Activated gamma-delta T cell treated with anti-CD3 and anti-CD28 coated beads, Interleukin-2, amount 50 U/mL, for 16 hours (primary cell): ENCODE data around the gene RFTN1.

Source experiments
- DNase-seq: peaks from one replicate; pipeline ENCODE4 v3.0.0-alpha.2; 2020; ENCODE audit warnings: low read depth

Gene RFTN1, protein sequence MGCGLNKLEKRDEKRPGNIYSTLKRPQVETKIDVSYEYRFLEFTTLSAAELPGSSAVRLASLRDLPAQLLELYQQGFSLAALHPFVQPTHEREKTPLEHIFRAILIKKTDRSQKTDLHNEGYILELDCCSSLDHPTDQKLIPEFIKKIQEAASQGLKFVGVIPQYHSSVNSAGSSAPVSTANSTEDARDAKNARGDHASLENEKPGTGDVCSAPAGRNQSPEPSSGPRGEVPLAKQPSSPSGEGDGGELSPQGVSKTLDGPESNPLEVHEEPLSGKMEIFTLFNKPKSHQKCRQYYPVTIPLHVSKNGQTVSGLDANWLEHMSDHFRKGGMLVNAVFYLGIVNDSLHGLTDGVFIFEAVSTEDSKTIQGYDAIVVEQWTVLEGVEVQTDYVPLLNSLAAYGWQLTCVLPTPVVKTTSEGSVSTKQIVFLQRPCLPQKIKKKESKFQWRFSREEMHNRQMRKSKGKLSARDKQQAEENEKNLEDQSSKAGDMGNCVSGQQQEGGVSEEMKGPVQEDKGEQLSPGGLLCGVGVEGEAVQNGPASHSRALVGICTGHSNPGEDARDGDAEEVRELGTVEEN

DNA sequence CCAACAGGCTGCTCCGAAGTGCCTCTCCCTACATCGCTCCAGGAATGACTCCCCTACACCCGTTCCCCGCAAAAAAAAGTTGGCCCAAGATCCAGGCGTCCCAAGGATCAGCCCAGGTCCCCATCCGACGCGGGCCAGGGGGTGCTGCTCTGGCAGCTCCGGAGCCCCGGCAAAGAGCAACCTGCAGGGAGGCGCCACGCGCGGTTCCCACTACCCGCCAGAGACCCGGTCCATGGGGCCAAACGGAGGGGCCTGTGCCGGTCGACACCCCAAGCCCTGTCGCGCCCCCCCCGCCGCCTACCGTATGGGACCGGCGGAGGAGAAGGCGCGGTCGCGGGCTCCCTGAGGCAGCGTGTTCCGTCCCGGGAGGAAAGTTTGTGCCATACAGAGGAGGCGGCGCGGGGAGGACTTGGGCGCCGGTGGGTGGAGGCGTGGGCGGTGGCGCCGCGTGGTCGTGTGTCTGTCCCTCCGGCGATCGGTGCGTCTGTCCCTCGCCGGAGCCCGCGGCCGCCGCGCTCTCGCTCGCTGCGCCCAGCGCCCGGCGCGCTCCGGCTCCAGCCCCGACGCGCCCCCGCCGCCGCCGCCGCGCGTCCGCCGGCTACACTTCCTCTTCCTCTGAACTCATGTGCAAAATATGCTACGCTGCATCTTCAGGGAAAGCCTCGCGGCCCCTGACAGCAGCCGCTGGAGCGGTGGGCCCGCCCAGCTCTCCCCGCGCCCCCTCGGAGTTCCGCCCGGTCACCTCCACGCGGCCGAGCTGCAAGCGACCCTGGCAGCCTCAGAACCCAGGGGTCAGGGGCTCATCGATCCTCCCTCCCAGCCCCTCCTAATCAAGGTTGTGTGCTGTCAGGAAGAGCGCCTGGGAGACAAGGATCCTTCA lies at the start of gene RFTN1:
Gene RFTN1, minus strand, starts transcription at position 559 of the 880 bp plus-strand sequence. CDS start 19,830 bp downstream, outside the sequence.
- peak; percentile 23 for DNase-seq

DNA sequence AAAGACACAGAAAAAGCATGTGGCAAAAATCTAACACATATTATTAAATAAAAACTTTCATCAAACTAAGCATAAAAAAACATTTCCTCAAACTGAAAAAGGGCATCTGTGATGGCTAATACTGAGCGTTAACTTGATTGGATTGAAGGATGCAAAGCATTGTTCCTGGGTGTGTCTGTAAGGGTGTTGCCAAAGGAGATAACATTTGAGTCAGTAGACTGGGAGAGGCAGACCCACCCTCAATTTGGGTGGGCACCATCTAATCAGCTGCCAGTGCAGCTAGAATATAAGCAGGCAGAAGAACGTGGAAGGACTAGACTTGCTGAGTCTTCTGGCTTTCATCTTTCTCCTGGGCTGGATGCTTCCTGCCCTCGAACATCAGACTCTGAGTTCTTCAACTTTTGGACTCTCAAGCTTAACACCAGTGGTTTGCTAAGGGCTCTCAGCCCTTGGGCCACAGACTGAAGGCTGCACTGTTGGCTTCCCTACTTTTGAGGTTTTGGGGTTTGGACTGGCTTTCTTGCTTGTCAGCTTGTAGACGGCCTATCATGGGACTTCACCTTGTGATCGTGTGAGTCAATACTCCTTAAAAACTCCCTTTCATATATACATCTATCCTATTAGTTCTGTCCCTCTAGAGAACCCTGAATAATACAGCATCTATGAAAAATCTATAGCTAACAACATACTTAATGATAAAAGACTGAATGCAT lies 46.3 kb upstream of the RFTN1 start:
- no peak for DNase-seq

DNA sequence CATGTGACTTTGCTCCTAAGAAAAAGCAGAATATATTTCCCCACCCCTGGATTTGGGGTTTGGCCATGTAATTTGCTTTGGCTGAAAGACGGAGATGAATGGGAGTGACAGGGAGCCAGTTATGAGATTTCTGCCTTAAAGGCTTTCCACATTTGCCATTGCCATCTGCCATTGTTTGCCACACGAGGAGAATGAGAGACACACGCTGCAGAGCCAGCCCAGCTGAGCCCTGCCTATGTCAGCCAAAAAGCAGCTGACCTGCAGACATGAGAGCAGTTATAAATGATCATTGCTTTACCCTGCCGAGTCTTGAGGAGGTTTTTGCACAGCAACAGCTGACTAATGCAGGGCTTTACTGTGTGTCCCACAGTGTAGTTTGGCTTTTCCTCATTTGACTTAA lies 40.6 kb upstream of the RFTN1 start:
- no peak for DNase-seq

DNA sequence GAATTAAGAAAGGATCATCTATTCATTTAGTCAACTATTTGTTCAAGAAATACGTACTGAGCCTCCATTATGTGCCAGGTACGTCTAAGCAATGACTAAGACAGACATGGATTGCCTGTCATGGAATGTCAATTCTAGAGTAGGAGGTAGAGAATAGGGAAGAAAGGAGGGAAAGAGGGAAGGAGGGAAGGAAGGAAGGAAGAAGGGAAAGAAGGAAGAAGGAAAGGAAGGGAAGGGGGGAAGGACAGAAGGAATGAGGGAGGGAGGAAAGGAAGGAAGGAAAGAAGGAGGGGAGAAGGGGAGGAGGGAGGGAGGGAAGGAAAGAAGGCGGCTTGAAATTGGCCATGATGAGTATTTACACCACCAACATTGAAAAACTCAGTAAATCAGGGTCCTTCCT lies 39.3 kb upstream of the RFTN1 start:
- DNase-seq: no peak

DNA sequence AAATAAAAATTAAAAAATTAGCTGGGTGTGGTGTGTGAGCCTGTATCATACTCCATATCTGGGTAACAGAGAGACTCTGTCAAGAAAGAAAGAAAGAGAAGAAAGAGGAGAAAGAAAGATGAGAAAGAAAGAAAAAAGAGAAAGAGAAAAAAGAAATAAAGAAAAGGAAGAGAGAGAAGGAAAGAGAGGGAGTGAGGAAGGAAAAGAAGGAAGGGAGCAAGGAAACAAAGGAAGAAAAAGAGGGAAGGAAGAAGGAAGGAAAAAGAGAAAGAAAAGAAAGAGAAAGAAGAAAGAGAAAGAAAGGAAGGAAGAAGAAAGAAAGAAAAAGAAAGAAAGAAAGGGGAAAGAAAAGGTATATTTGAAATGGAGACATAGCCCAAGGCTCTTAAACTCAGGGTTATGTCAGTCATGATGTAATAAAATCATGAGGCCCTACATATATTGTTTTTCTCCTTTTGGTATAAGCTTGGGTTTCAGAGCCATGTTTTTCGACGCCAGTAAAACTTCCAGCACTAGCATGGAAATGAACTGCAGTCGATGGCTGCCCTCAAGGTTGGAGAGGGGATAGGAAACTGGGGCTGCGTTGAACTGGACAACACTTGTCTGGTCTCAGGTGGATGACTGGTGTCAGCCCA lies 38.0 kb upstream of the RFTN1 start:
- no peak for DNase-seq

DNA sequence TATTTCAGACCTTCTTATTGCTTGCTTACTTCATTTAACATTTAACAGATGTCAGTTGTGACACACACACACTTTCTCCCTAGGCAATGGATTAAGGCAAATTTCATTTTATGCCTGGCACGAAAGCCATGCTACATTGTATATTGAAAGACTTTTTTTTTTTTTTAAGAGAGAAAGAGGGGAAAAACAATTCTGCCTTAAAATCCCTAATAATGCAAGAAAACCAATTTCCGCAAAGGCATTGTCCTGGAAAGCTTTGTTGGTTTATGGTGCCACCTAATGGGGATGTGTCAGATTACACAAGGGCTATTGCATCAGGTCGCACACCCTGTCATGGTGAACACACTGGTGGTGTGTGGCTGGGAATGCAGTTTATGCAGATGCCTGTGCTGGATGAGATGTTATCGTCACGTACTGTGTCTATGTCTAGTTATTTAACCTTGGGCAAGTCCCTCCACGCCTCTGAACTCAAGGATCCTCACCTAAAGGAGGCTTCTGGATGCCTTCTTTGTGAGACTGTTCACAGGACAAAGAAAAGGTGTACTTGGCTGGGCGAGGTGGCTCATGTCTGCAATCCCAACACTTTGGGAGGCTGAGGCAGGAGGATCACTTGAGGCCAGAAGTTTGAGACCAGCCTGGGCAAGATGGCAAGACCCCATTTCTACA lies 37.3 kb upstream of the RFTN1 start:
- peak; percentile 58 for DNase-seq

DNA sequence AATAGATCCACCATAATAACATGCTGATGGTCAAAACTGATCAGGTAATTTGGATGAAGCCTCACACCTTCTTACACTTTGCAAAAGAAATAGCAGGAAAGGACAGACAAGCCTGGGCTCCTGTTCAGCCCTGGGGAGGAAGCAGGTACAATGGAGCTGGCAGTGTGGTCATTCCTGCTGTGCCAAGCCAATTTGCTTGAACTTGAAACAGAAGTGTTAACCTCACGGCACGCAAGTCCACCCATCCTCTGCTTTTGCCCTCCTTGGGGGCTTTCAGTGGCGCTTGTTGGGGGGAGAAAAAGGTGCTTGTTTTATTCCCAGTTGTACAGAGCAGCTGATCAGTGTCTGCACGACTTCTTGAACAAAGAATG lies 36.8 kb upstream of the RFTN1 start:
- no peak for DNase-seq

DNA sequence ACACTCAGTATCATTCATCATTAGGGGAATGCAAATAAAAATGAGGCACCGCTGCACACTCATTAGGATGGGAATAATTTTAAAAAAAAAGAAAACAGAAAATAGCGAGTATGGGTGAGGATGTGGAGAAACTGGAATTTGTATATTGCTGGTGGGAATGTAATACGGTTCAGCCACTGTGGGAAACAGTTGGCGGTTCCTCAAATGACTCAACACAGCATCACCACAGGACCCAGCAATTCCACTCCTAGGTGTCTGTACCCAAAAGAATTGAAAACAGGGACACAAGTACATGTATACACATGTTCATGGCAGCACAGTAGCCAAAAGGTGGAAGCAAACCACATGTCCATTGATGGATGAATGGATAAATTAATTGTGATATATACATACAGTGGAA lies 35.2 kb upstream of the RFTN1 start:
- DNase-seq: no peak

DNA sequence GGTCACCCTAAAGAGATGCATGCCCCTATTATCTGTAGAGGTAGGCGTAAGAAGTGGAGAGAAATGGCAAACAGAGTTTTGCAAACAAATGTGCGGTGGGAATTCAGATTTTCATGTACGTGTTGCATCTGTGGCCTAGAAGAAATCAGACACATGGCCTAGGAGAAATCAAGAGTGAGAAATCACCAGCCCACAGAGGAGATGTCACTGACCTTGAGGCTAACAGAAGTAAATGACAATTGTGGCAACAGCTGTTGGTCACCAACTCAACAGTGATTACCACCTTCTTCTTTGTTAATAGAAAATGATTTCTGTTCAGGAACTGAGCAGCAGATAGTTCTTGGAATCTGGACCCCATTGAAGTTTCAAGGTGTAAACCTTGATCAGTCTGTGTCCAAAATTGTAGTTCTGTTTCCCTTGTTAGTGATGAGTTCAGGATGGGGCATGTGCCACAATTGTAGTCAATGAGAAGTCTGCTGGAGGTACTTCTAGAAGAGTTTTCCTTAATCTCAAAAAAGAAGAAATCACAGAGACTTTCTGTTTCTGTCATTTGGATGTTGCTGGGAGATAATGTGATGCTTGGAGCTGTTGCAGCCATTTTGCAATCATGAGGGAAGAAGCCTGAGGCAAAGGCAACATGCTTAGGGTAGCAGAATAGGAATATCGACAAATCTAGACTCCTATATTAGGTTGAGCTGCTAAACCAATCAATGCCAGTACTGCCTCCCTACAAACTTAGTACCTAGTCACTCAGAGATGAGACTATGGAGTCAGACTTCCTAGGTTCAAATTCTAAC lies 34.3 kb upstream of the RFTN1 start:
- DNase-seq: no peak

DNA sequence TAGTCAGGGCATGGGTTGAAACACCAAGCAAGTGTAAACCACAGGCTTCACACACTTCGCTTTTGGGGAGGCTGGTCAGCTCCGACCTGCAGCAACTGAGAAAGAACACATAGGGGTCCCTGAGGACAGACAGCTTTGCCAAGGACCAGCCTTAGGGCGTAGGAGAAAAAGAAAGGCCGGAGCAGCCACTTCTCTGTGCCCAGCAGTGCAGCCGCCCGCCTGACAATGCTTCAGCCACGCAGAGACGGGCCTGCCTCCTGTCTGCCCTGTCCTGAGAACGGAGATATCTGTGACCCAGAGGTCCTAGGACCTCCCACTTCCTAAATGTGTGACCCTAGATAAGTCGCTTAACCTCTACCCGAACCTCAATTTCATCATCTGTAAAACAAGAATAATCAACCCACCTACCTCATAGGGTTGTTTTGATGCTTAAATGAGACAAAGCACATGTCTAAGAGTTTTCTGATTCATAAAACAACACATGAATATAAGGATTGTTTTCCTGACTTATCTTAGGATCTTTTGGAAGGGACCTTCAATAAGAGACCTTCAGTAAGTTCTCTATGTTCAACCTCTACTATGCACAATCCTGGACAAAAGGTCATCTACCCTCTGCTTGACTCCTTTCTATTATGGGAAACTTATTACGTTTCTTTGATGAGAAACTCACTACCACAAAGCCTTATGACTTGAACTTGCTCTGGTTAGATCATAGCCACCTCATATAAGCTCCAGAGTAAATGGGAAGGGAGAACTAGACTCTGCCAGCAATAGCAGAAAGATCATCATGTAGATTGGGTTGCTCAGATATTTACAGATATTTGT lies 32.9 kb upstream of the RFTN1 start:
- DNase-seq: no peak

DNA sequence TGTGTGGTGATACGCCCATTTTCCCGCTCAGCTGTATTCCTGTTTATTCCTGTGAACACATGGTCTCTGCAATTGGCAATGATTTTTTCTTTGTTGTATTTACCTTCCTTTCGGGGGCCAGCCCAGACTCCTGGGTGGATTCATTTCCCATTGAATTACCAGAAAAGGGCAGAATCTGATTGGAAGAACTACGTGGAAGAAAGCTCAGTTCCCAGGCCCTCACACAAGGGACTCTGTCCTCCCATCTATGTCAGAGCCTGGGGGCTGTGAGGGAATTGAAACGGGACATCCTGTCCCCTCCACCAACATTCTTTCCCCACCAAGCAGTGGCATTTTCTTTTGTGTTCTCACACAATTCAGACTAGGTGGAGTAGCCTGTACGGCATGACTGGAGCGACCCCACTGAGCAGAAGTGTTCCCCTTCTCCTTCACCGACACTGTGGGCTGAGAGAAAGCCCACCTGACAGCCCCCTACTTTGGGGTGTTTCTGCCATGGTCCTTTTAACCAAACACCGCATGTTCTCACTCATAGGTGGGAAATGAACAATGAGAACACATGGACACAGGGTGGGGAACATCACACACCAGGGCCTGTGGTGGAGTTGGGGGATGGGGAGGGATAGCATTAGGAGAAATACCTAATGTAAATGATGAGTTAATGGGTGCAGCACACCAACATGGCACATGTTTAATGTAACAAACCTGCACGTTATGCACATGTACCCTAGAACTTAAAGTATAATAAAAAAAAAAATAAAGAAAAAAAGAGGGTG lies 32.1 kb upstream of the RFTN1 start:
- DNase-seq: no peak

DNA sequence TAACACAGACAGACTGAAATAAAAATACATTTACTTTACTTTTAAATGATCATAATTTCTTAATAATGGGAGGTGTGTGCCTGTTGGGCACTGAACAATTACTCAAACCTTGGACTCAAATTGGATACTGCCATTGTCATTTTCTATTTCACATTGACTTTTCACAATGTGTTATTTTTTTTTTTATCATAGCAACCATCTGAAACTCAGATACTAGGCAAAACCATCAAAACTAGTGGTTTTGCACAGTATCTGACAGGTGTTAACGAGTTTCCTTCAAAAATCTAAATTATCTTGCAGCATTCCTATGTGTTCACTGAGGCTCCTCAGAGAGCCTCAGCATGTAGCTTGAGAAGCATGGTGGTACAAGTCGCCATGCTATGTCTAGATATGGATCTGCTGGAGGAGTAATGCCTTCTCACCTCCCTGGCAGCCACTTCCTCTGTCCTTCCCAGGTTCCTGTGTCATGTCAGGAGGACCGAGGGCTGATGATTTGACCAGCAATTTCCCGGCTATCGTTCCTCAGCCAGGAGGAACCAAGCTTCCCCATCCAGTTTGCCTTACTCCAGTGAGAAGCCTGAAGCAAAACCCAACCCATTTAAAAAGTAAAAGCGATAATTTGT lies 29.9 kb upstream of the RFTN1 start:
- no peak for DNase-seq

DNA sequence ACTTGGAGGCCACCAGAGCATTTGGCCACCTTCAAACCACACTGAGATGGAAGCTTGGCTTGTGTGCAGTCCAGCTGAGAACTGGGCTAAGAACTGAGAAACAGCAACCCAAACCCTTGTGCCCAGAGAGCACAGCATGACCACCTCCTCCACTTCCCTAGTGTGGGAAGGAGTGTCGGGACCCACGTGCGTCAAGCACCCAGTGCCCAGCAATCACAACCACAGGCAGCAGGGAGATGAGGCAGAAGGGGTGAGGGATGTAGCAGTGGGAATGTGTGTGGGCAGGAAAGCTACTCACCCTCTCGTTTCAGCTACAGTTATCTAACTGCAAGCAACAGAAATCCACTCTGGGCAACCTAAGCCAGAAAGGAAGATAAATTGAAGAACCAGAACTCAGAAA lies 25.0 kb upstream of the RFTN1 start:
- DNase-seq: no peak

DNA sequence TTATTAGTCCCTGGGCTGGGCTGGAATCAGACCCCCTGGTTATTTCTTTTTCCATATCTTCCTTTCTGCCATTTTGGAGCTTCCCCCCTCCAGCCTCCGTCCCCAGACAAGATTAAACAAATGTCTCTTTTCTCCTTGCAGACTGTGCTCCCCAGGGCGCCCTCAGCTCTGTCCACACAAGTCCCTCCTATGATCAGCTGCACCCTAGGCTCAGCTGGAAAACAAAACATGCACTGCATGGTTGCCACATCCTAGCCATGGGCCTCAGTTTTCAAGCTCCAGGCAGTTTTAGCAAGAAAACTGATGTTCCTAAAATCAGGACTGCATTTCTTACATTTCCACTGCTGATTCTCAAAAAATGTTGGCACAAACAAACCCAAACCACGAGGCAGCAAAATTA lies 23.5 kb upstream of the RFTN1 start:
- DNase-seq: no peak

DNA sequence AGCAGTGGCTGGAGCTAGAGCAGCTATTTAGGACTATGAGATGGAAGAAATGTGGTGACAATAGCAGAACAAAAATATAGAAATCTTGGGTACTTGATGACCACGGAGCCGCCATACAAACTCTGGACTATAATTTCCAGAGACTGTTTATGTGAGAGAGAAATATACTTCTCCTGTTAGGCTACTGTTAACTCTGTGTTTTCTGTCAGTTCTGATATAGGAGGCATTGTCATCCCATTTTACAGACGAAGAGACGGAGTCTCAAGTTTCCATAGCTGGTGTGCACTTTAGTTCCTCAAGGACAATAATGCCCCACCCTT lies 22.8 kb upstream of the RFTN1 start:
- no peak for DNase-seq

DNA sequence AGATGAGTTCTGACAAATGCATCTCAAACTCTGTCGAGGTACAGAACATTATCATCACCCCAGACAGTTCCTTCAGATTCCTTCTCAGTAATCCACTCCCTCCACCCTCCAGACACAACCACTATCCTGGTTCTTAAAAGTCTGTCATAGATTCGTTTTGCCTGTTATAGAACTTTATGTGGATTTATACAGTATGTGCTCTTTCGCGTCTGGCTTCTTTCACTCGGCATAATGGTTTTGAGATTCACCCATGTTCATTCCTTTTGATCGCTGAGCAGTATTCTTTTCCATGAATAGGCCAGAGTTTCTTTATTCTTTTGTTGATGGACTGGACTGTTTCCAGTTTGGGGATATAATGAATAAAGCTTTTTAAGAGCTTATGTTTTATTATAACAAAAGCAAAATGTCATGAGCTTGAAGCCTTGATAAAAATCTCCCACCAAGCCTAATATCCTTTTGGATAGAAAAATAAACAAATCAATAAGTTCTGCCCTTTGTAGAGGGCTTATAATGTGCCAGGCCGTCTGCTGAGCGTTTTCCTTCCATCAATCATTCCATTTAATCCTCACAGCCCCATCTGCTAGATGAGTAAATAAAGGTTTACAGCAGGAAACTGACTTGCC lies 21.3 kb upstream of the RFTN1 start:
- DNase-seq: no peak

DNA sequence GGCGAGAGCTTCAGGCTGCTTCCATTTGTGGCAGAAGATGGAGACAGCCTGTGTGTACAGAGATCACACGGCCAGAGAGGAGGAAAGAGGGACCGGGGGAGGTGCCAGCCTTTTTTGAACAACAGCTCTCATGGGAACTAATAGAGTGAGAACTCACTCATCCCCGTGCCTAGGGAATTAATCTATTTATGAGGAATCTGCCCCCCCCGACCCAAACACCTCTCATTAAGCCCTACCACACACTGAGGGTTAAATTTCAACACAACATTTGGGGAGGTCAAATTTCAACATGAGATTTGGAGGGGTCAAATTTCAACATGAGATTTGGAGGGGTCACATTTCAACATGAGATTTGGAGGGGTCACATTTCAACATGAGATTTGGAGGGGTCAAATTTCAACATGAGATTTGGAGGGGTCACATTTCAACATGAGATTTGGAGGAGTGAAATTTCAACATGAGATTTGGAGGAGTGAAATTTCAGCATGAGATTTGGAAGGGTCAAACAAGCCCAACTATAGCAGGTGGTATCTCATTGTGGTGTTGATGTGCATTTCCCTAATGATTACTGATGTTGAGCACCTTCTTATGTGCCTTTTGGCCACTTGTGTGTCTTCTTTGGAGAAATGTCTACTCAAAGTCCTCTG lies 20.6 kb upstream of the RFTN1 start:
- no peak for DNase-seq
